Measurements from ENCODE around the gene PIBF1.
"Not testable (repeated sequence)": the region's sequence is repeated elsewhere in the genome, so short reads cannot be mapped to it uniquely, and the experiment has no call there.

Gene PIBF1

GRCh38 chr13:72884101-72884500, 102.2 kb downstream of the PIBF1 start:
- TF ChIP-seq, protein P1, sequence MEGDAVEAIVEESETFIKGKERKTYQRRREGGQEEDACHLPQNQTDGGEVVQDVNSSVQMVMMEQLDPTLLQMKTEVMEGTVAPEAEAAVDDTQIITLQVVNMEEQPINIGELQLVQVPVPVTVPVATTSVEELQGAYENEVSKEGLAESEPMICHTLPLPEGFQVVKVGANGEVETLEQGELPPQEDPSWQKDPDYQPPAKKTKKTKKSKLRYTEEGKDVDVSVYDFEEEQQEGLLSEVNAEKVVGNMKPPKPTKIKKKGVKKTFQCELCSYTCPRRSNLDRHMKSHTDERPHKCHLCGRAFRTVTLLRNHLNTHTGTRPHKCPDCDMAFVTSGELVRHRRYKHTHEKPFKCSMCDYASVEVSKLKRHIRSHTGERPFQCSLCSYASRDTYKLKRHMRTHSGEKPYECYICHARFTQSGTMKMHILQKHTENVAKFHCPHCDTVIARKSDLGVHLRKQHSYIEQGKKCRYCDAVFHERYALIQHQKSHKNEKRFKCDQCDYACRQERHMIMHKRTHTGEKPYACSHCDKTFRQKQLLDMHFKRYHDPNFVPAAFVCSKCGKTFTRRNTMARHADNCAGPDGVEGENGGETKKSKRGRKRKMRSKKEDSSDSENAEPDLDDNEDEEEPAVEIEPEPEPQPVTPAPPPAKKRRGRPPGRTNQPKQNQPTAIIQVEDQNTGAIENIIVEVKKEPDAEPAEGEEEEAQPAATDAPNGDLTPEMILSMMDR (IDR thresholded peaks at IDR 0.05; ENCODE audit: low read depth, low read length, missing control alignments) = no peak
- in situ Hi-C loops (cut with HindIII; ENCODE audit: low pct_ligation_motif_present, low sequenced_read_pairs) = no loop called here
- no peak overlapping the region for H3K27ac ChIP-seq
- no peak overlapping the region for H3K4me3 ChIP-seq (ENCODE audit: low read depth, low read length)
- no peak for DNase-seq
- H3K36me3 ChIP-seq (replicated peaks) = no peaks in the 10 kb centered on the region
- H3K27me3 ChIP-seq (replicated peaks) = no peaks in the 10 kb centered on the region

DNA sequence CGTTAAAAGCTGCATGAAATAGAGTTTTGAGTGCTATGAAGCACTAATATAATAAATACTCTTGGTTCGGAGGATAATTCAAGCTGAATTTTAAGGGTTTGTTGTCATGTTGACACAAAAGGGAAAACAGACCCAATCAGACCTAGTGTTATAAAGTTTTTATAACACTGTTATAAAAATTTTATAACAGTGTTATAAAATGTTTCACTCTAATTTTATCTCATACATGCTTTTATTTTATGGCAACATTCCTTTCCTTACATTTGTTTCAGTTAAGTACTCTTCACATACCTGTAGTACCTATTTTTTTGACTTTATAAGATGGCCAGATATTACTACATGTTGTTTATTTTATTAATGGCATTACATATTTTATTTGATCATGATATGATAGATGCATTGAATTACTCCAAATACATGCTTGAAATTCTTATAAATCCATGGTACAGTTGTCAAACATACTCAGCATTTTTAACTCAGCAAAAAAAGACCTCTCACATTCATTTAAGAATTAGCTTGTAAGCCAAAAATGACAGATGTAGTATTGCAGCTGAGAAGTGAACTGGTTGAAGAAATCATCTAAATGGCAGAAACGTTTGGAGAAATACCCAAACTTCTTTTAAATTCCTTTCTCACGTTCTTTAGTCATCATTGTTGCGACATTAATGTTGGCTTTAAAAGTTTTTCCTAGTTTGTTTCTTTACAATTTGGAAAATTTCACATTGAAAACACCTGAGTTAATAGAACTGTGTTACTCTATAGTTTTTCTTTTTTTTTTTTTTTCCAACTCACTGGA, 104.5 kb downstream of the PIBF1 start:
- in situ Hi-C loops (cut with HindIII; ENCODE audit: low pct_ligation_motif_present, low sequenced_read_pairs) = no loop called here
- TF ChIP-seq, protein P1 (IDR thresholded peaks at IDR 0.05; ENCODE audit: low read depth, low read length, missing control alignments) = no peak
- DNase-seq = no peak
- Histone ChIP-seq H3K27me3 (replicated peaks) (no peaks in the 10 kb centered on the region), H3K36me3 (replicated peaks) (no peaks in the 10 kb centered on the region), H3K4me3 (ENCODE audit: low read depth, low read length) (no peak overlapping the region), H3K27ac (no peak overlapping the region)

- DNase-seq = no peak
- Histone ChIP-seq H3K27me3 (replicated peaks) (no peaks in the 10 kb centered on the region), H3K4me3 (ENCODE audit: low read depth, low read length) (no peak overlapping the region), H3K27ac (no peak overlapping the region), H3K36me3 (replicated peaks) (no peaks in the 10 kb centered on the region)
- TF ChIP-seq, protein P1 (IDR thresholded peaks at IDR 0.05; ENCODE audit: low read depth, low read length, missing control alignments) = no peak
- in situ Hi-C loops (cut with HindIII; ENCODE audit: low pct_ligation_motif_present, low sequenced_read_pairs) = no loop called here
Measured at GRCh38 chr13:72889495-72889894, 107.6 kb downstream of the PIBF1 start.

GRCh38 chr13:72890546-72890945, 108.6 kb downstream of the PIBF1 start:
- Histone ChIP-seq H3K27me3 (replicated peaks) (no peaks in the 10 kb centered on the region), H3K27ac (no peak overlapping the region), H3K4me3 (ENCODE audit: low read depth, low read length) (no peak overlapping the region), H3K36me3 (replicated peaks) (no peaks in the 10 kb centered on the region)
- no peak for DNase-seq
- in situ Hi-C loops (cut with HindIII; ENCODE audit: low pct_ligation_motif_present, low sequenced_read_pairs) = no loop called here
- TF ChIP-seq, protein P1 (IDR thresholded peaks at IDR 0.05; ENCODE audit: low read depth, low read length, missing control alignments) = no peak

DNA sequence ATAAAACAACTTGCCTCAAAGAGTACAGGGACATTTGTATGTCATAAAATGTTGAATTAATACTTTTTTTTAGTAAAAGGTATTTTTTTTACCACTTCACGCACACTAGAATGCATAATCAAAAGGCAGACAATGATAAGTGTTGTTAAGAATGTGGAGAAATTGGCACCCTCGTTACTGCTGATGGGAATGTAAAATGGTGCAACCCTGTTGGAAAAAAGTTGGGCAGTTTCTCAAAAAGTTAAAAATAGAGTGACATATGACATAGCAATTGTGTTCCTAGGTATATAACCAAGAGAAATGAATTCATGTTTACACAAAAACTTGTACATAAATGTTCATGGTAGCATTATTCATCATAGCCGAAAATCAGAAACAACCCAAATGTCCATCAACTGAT, 109.5 kb downstream of the PIBF1 start:
- Histone ChIP-seq H3K27me3 (replicated peaks) (no peaks in the 10 kb centered on the region), H3K36me3 (replicated peaks) (peaks cover 6% of the 10 kb centered on the region), H3K27ac (no peak overlapping the region), H3K4me3 (ENCODE audit: low read depth, low read length) (no peak overlapping the region)
- no peak for DNase-seq
- TF ChIP-seq, protein P1 (IDR thresholded peaks at IDR 0.05; ENCODE audit: low read depth, low read length, missing control alignments) = no peak
- in situ Hi-C loops (cut with HindIII; ENCODE audit: low pct_ligation_motif_present, low sequenced_read_pairs) = no loop called here

GRCh38 chr13:72896869-72897268, 114.9 kb downstream of the PIBF1 start:
- Histone ChIP-seq H3K27me3 (replicated peaks) (no peaks in the 10 kb centered on the region), H3K27ac (no peak overlapping the region), H3K4me3 (ENCODE audit: low read depth, low read length) (no peak overlapping the region), H3K36me3 (replicated peaks) (peaks cover 6% of the 10 kb centered on the region)
- in situ Hi-C loops (cut with HindIII; ENCODE audit: low pct_ligation_motif_present, low sequenced_read_pairs) = no loop called here
- DNase-seq = no peak
- TF ChIP-seq, protein P1 (IDR thresholded peaks at IDR 0.05; ENCODE audit: low read depth, low read length, missing control alignments) = no peak

DNA sequence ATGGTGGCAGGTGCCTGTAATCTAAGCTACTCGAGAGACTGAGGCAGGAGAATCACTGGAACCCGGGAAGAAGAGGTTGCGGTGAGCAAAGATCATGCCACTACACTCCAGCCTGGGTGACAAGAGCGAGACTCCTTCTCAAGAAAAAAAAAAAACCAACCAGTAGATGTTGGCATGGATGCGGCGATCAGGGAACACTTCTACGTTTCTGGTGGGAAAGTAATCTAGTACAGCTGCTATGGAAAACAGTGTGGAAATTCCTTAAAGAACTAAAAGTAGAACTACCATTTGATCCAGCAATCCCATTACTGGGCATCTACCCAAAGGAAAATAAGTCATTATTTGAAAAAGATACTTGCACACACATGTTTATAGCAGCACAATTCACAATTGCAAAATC, 119.6 kb downstream of the PIBF1 start:
- in situ Hi-C loops (cut with HindIII; ENCODE audit: low pct_ligation_motif_present, low sequenced_read_pairs); H3K27me3 ChIP-seq (replicated peaks); H3K4me3 ChIP-seq (ENCODE audit: low read depth, low read length); H3K36me3 ChIP-seq (replicated peaks); DNase-seq; H3K27ac ChIP-seq: not testable (repeated sequence)
